Stimulated activated CD8-positive, alpha-beta memory T cell treated with anti-CD3 and anti-CD28 coated beads, Interleukin-12 subunit alpha, Interleukin-12 subunit beta, amount 100 ng/mL, for 1 hour (primary cell): Measurements from ENCODE around the gene STMN1.

Source experiments
- DNase-seq: peaks from one replicate; pipeline ENCODE4 v3.0.0-alpha.2; 2020; ENCODE audit warnings: low read depth

Gene STMN1

GRCh38 chr1:25869909-25870606 is 36.2 kb downstream of the STMN1 start:
- no peak for DNase-seq

GRCh38 chr1:25867210-25867991 is 38.8 kb downstream of the STMN1 start:
- DNase-seq: no peak

GRCh38 chr1:25866288-25866687 is 39.9 kb downstream of the STMN1 start:
- DNase-seq: no peak

GRCh38 chr1:25864434-25864833 is 41.8 kb downstream of the STMN1 start:
- no peak for DNase-seq

DNA sequence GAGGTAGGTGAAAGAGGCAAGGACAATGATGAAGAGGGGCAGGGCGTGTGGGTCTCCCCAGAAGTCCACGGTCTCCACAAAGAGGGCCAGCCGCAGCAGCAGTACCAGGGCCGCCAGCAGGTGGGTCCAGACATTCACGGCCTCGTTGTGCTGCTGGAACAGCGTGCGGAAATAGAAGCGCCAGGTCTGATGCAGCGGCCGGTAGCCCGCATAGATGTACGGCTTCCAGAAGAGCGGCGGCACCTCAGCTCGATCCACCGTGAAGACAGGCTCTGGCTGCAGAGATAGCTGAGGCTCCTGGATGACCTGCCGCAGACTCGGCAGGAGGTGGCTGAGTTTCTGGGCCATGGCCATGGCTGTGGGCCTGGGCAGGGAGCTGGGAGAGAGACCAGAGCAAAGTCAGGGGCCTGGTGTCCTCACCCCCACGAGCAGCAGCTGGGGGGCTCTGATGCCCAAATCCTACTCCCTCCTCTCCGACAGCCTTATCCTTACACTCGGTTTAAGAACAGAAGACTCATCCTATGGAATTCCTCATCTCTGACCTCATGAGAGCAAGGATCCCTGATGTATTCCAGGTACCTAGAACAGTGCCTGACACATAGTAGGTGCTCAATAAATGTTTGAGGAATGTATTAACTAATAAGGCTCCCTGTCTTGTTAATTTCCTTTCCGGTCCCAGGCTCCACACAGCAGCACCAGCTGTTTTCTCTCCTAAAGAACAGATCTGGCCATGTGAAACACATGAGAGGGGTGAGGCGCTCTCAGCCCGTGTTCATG is 42.5 kb downstream of the STMN1 start:
- DNase-seq: no peak

GRCh38 chr1:25862785-25863485 is 43.3 kb downstream of the STMN1 start:
- DNase-seq: no peak

- no peak for DNase-seq
Observed at GRCh38 chr1:25861316-25862286, 44.6 kb downstream of the STMN1 start.

DNA sequence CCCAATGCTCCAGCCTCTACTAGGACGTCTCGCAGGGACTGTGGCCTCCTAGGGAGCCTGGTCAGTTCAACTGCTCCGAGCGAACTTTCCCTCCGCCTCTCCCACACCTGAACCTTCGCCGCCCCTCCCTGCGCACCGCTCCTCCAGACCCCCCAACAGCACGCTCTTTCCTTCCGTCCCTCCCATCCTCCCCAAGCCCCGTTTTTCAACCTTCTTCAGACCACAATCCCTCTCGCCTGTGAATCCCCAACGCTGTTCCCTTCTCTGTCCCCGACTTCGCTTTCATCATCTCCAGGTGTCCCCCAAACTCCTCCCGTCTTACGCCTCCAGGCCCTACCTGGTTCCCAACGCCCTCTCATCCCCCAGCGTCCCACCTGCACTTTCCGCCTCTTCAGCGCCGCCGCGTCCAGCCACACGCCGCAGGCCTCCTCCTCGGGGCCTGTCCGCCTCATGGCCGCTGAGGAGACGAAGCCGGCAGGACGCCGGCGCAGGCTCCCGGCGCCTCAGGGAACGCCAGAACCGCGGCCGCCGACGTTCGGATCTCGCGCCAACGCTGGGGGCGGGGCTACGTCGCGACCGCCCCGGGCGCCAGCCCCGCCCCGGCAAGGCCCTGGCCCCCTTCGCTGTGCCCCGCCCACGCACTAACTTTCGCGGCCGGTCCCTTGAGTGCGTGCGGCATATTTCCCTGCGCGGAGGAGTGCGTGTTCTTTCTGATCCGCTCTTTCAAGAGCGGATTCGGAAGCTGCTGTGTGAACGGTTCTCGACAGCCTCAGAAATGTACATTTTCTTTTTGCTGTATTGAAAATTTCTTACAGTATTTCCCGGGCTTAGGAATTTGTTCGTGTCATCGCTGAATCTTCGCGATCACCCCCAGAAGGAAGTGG is 47.1 kb downstream of the STMN1 start, which contains the start of gene AUNIP:
Gene AUNIP (minus strand): TSS at position 552 of the 884 bp plus-strand sequence. CDS start 100 bp downstream, at position 452.
- peak; percentile 83 for DNase-seq

DNA sequence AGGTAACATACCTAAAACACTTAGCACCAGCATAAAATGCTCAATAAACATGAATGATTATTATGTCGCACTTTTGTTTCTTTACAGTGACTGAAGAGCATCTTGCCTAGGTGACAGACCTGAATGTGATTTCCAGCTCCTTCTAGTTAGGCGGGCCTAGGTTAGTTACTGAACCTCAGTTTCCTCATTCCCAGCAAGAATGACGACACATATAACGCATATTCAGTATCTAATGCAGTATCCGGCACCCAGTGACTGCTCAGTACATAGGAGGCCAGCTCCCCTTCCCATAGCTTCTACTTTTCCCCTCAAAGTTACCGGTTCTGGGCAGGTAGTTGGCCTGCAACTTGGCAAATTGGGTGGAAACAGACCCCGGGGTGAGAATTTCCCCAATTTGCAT is 47.7 kb downstream of the STMN1 start:
- no peak for DNase-seq

GRCh38 chr1:25856856-25857255 is 49.4 kb downstream of the STMN1 start:
- DNase-seq: no peak

GRCh38 chr1:25854554-25854953 is 51.7 kb downstream of the STMN1 start:
- DNase-seq: no peak
